ENCODE results near the gene MICAL3.
A peak's percentile ranks its signal among the peaks of the same experiment; 100 is the strongest.

Gene MICAL3

GRCh38 chr22:17833489-17833888, 190.9 kb downstream of the MICAL3 start:
- DNase-seq (ENCODE audit: low spot score) = no peak

- DNase-seq (ENCODE audit: low spot score) = no peak
These were observed 191.7 kb downstream of the MICAL3 start for GRCh38 chr22:17832665-17833064.

GRCh38 chr22:17831501-17832251, 192.7 kb downstream of the MICAL3 start:
- no peak for DNase-seq (ENCODE audit: low spot score)

DNA sequence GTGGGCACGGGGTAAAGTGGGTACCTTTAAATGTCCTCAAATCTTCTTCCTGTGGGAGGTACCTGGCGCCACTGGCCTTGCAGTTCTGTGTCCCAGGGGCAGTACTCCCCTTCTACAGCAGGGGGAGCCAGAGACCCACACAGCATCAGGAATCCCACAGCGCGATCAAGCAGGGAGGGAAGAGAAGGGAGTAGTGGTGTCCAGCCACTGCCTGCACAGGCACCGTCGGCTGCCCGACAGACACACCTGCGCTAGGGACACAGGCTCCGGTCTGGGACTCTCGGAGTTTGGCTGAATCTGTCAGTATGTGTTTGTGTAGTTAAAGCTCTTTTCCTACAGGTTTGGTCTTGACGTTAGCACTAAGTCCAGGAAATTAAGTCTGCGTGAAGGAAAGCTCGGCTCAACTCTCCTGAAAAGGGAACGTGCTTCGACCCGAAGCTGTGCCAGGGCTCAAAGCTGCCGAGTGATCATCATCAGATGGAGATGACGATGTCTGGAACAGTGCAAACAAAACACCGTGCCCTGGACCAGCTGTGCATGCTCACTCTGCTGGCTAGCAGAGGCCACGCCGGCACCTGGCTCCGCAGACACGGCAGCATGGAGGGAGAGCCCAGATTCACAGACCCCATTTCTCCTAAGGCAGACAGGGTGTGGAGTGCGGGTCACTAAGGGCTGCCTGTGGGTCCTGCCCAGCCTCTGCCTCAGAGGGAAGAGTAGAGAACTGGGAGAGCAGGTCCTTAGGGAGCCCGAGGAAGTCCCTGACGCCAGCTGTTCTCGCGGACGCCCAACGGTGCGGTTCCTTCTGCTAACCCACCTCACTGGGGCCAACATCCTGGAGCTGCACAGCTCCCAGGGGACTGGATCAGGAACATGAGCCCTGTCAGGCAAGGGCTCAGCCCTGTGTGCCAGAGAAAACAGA, 194.1 kb downstream of the MICAL3 start:
- DNase-seq (ENCODE audit: low spot score) = peak; percentile 87

GRCh38 chr22:17829695-17830042, 194.7 kb downstream of the MICAL3 start:
- no peak for DNase-seq (ENCODE audit: low spot score)

- no peak for DNase-seq (ENCODE audit: low spot score)
These were observed 195.8 kb downstream of the MICAL3 start for GRCh38 chr22:17828502-17829080.

GRCh38 chr22:17827466-17827865, 196.9 kb downstream of the MICAL3 start:
- DNase-seq (ENCODE audit: low spot score) = no peak

DNA sequence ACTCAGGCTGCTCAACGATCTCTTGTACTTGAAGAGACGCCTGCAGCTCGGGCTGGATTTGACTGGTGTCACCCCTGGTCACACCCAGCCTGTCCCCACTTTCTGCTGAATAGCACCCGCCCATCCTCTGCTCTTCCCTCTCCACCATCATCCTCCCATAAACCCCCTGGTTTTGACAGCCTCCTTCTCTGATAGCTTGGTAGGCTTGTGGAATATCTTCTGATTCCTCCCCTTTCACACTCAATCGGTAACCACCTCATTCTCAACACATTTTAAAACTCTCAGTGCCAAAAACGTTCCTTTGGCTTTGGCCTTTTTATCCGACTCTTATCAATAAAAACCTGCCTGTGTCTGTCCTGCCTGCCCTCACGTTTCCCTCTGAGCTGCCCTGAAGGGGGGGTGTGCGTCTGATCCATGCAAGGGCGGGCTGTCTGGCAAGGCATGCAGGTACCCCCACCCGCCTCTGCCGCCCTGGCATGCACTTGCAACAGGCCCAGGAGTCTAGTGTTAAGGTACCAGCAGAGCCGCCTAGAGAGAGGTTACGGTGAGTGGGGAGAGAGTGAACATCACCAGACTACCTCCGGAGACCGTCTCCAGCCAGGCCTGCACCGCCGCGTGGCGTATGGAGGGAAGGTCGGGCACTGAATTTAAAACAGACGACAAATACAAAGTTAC, 198.3 kb downstream of the MICAL3 start:
- DNase-seq (ENCODE audit: low spot score) = peak; percentile 62

- peak; percentile 95 for DNase-seq (ENCODE audit: low spot score)
These were observed 199.9 kb downstream of the MICAL3 start for GRCh38 chr22:17824457-17824856.

DNA sequence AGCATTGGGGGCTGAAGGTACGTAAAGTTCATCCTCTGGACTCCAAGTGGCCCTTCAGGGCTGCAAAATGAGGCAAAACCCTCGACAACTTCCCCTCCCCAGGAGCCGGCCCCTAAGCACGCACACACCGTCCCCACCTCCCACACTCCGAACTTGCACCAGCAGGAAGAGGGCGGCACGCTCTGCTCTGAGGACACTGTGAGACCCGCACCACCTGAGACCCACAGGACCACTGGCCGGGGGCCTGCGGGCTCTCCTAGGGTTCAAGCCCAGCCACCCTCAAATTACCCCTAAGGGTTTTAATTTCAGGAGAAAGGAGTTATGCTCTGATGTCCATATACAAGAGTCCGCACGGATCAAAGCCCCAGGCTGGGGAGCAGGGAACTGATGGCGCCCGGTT, 200.4 kb downstream of the MICAL3 start:
- DNase-seq (ENCODE audit: low spot score) = no peak

- no peak for DNase-seq (ENCODE audit: low spot score)
These were observed 201.1 kb downstream of the MICAL3 start for GRCh38 chr22:17823226-17823625.

DNA sequence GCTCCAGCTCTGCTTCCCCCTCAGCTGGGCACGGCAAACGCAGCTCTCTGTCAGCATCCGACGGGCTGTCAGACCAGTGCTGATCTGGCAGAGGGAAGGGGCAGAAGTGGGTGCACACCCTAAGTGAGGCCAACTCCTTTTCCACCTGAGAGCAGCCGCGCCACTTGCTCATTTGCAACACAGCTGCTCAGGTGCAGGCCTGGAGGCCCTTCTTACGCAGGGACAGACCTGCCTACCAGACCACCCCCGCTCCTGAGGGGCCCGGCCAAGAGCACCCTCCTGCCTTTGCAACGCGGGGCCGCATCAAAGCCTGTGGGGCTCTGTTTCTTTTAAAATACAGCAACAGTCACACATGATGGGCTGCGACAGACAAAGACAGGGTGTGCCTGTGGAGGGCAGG, 202.3 kb downstream of the MICAL3 start:
- DNase-seq (ENCODE audit: low spot score) = no peak

DNA sequence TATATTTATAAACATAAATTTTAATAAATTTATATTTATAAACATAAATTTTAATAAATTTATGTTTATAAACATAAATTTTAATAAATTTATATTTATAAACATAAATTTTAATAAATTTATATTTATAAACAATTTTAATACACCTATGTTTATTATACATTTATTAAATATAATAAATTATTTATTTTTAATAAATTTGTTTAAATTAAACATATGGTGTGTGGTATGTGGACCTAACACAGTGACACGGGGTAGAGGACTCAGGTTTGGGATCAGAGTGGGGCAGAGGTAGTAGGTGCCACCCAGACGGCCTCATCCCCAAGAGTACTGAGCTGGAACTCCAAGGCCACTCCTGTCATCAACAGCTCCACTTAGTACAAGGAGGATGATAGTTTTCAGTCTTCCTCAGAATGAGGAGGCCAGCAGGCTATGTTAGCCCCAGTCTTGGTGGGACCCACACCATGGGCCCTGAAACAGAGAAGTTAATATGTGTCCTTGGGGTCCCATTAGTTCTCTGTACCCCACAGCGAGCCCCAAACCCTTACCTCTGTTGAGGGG, 203.4 kb downstream of the MICAL3 start:
- no peak for DNase-seq (ENCODE audit: low spot score)

- DNase-seq (ENCODE audit: low spot score) = no peak
These were observed 205.7 kb downstream of the MICAL3 start for GRCh38 chr22:17818649-17819048.

DNA sequence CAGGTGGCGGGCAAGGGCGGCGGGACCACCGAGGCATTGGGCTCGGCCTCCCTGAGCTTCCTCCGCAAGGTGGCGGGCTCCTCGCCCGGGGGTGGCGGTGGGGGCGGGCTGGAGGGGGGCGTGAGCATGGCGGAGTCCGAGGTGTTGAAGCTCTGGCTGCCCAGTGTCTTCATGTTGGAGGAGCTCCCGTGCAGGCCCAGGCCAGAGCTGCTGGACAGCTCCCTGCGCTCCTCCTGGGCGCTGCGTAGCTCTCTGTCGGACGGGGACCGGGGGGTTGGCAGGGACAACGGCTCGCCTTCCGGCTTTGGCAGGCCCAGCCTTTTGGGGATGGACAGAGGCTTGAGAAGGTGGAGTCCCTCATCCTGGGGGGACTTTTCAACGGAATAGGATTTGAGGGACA, 206.2 kb downstream of the MICAL3 start:
- no peak for DNase-seq (ENCODE audit: low spot score)

GRCh38 chr22:17817511-17818065, 206.8 kb downstream of the MICAL3 start:
- DNase-seq (ENCODE audit: low spot score) = no peak

GRCh38 chr22:17817079-17817478, 207.3 kb downstream of the MICAL3 start:
- no peak for DNase-seq (ENCODE audit: low spot score)

DNA sequence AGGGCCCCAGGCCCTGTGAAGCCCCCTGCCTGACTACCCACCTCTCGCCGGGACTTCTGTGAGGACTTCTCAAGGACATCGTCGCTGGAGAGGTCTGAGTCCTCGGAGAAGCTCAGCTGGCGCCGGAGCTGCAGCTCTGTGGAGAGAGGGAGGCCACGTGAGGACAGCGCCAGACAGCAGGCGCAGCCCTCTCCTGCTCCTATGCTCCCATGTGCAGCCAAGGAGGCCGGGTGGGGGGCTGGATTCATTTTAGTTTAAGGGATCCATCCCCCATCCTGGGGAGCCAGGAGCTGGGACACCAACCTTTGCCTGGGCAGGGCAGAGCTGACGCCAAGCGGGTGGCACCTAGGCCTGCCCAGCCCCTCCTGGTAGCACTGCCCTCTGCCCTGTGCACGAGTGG, 207.7 kb downstream of the MICAL3 start:
- DNase-seq (ENCODE audit: low spot score) = no peak

- no peak for DNase-seq (ENCODE audit: low spot score)
These were observed 208.6 kb downstream of the MICAL3 start for GRCh38 chr22:17815703-17816254.

GRCh38 chr22:17814830-17815229, 209.5 kb downstream of the MICAL3 start:
- no peak for DNase-seq (ENCODE audit: low spot score)

DNA sequence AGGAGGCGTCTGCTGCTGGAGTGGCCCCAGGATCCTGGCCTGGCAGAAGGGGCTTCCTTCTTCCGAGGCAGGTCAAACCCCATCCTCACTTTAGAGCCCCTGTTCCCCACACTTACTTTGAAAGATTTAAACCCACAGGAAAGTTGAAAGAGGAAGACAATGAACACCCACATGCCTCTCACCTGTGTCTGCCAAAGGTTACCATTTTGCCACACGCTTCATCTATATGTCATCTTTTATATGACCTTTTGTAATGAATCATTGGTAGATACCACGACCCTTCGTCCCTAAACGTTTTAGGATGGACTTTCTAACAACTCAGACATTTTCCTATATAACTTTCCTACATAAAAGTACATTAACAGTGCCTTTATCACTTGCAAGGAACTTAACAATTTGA, 210.3 kb downstream of the MICAL3 start:
- no peak for DNase-seq (ENCODE audit: low spot score)

Measured in hematopoietic multipotent progenitor cell treated with erythropoietin and hydrocortisone succinate and interleukin-3 and kit ligand, for 15 days (in vitro differentiated cells).